A673 (cell line): ENCODE measurements around the gene AQP6. TPM values are rescaled to one million over a fixed set of nuclear protein-coding genes. Genes with fewer than 3 reads are reported as not detected.

Source experiments
- BruUV-seq: library from RNA; stranded (reverse); fragments of 400-500 nt; replicated peaks from 2 replicates; lab custom pipeline; 2021; lab: Mats Ljungman, UMichigan
- CTCF ChIA-PET: fragments of 300-600 bp; sonication (Branson Sonifier 250); formaldehyde crosslinking; loops from one replicate; lab custom pipeline; 2022; ENCODE audit warnings: antibody characterized with exemption; lab: Charles Lee
- POLR2A ChIA-PET: fragments of 300-600 bp; sonication (Branson Sonifier 250); formaldehyde crosslinking; loops from one replicate; lab custom pipeline; 2022; ENCODE audit warnings: antibody characterized with exemption; ENCODE audit not compliant: low non-redundant PET; lab: Charles Lee
- DNase-seq: peaks from one replicate; pipeline ENCODE4 v3.0.0-alpha.2; 2015; ENCODE audit warnings: low spot score
- H3K27ac ChIP-seq: fragments of 200-600 bp; sonication (generic); 2 replicates; pipeline ENCODE4 v1.5.1; 2016; ENCODE audit warnings: mixed run types, low read depth, mild to moderate bottlenecking, mixed read lengths, antibody characterized with exemption, low read length; ENCODE audit not compliant: poor library complexity, severe bottlenecking
- H3K27me3 ChIP-seq: fragments of 200-600 bp; sonication (generic); replicated peaks from 2 replicates; pipeline ENCODE4 v1.6.1; 2017; ENCODE audit warnings: mixed run types, low read depth, mild to moderate bottlenecking, mixed read lengths, antibody characterized with exemption, low read length; ENCODE audit not compliant: insufficient read depth, poor library complexity
- H3K36me3 ChIP-seq: fragments of 200-600 bp; sonication (generic); 2 replicates; pipeline ENCODE4 v1.6.1; 2016; ENCODE audit warnings: mixed run types, mild to moderate bottlenecking, mixed read lengths, antibody characterized with exemption, low read length; ENCODE audit not compliant: insufficient read depth, poor library complexity, severe bottlenecking
- H3K4me1 ChIP-seq: fragments of 200-600 bp; sonication (generic); 2 replicates; pipeline ENCODE4 v1.6.1; 2017; ENCODE audit warnings: mixed run types, mild to moderate bottlenecking, mixed read lengths, antibody characterized with exemption, low read length; ENCODE audit not compliant: insufficient read depth, poor library complexity, severe bottlenecking
- H3K4me3 ChIP-seq: fragments of 200-600 bp; sonication (generic); 2 replicates; pipeline ENCODE4 v1.5.1; 2016; ENCODE audit warnings: low read depth, mixed run types, mild to moderate bottlenecking, mixed read lengths, low read length; ENCODE audit not compliant: poor library complexity, severe bottlenecking
- H3K9me3 ChIP-seq: fragments of 200-600 bp; sonication (generic); 2 replicates; pipeline ENCODE4 v1.6.1; 2016; ENCODE audit warnings: mixed run types, low read depth, mild to moderate bottlenecking, mixed read lengths, antibody characterized with exemption, low read length; ENCODE audit not compliant: poor library complexity, severe bottlenecking
- EZH2 ChIP-seq: fragments of 200-600 bp; sonication (generic); IDR thresholded peaks from 2 replicates; pipeline ENCODE4 v1.6.1; 2017; ENCODE audit warnings: borderline replicate concordance, low read depth, mild to moderate bottlenecking, mixed read lengths, antibody characterized with exemption, low read length; ENCODE audit not compliant: poor library complexity, severe bottlenecking
- intact Hi-C: fragments of 100-400 bp; cut with micrococcal nuclease; formaldehyde crosslinking; loops from one replicate; pipeline ENCODE4 v1.10.0; 2022; ENCODE audit not compliant: unreplicated experiment
- total RNA-seq: library from RNA; stranded (reverse); gene quantifications from 2 replicates; pipeline ENCODE4 v1.2.3, GENCODE V29; 2021
- TF ChIP-seq, protein P1 (sequence below): fragments of 300-800, 200-600 bp; sonication (generic); conservative IDR thresholded peaks from 2 replicates; pipeline ENCODE4 v1.5.1; 2017; ENCODE audit warnings: low read depth, mild to moderate bottlenecking, antibody characterized with exemption, low read length, moderate library complexity, mixed read lengths

The AQP6 gene
- total RNA-seq, 1 experiment from 2014 or later = not detected

DNA sequence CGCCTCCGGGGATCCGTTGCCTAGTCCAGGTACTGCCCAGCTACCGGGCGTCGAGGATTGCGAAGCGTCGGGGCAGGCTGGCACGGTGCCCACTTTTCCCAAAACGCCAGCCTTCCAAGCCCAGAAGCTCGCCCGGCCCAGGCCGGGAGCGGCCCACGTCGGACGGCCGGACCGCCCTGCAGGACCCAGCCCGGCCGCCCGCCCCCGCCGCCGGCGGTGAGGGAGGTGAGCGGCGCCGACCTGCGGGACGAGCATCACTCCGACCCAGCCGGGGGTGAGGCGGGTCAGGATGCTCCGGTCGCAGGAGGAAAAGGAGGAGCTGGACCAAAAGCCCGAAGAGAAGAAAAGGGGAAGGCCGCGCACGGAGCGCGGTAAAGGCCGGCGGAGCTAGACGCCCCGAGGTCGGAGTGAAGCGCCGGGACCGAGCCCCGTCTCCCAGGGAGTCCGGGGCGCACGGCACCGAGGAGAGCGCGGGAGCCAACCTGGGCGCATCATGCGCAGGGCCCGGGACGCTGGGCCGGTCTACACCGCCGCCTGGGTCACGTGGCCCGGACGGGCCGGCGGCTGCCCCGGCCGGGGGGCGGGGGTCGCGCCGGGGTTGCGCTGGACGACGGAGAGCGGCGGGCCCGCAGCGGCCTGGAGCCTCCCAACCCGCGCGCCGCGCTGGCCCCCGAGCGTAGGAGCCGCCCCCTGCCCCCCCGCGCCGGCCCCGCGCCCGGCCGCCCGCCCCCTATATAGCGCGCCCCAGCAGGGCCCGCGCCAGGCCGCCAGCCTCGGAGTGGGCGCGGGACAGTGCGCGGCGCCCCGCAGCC, 11.4 kb upstream of the AQP6 start, which contains the start of gene AQP5:
AQP5 (plus strand) TSS at position 762 of the 812 bp plus-strand sequence. CDS start 146 bp downstream, outside the sequence.
- Histone ChIP-seq H3K4me3 (peak within 1 kb of the TSS; percentile 15), H3K4me1 (no peaks in the 10 kb centered on the region), H3K9me3 (no peaks in the 10 kb centered on the region), H3K27ac (no peak within 1 kb of the TSS), H3K27me3 (peaks cover 44% of the 10 kb centered on the region), H3K36me3 (no peaks in the 10 kb centered on the region)
- DNase-seq = no peak
- ChIA-PET POLR2A (no interaction called here), CTCF (interaction anchor here (0.6 kb wide), 1 partner anchor 149 kb away, joined by 3 read pairs; no protein-coding TSS in a partner anchor)
- TF ChIP-seq, protein P1, sequence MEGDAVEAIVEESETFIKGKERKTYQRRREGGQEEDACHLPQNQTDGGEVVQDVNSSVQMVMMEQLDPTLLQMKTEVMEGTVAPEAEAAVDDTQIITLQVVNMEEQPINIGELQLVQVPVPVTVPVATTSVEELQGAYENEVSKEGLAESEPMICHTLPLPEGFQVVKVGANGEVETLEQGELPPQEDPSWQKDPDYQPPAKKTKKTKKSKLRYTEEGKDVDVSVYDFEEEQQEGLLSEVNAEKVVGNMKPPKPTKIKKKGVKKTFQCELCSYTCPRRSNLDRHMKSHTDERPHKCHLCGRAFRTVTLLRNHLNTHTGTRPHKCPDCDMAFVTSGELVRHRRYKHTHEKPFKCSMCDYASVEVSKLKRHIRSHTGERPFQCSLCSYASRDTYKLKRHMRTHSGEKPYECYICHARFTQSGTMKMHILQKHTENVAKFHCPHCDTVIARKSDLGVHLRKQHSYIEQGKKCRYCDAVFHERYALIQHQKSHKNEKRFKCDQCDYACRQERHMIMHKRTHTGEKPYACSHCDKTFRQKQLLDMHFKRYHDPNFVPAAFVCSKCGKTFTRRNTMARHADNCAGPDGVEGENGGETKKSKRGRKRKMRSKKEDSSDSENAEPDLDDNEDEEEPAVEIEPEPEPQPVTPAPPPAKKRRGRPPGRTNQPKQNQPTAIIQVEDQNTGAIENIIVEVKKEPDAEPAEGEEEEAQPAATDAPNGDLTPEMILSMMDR = no peak
- TF ChIP-seq EZH2 = peak; percentile 85
- BruUV-seq = no TSS peak
- intact Hi-C loops = no loop called here

GRCh38 chr12:49961993-49962764, 10.6 kb upstream of the AQP6 start:
- no peak for DNase-seq
- ChIA-PET CTCF (no interaction called here), POLR2A (no interaction called here)
- intact Hi-C loops = no loop called here
- Histone ChIP-seq H3K27me3 (peaks cover 44% of the 10 kb centered on the region), H3K27ac (no peak overlapping the region), H3K9me3 (no peaks in the 10 kb centered on the region), H3K4me3 (no peak overlapping the region), H3K36me3 (no peaks in the 10 kb centered on the region), H3K4me1 (no peaks in the 10 kb centered on the region)
- TF ChIP-seq, protein P1 = no peak
- TF ChIP-seq EZH2 = no peak
- no TSS peak for BruUV-seq

DNA sequence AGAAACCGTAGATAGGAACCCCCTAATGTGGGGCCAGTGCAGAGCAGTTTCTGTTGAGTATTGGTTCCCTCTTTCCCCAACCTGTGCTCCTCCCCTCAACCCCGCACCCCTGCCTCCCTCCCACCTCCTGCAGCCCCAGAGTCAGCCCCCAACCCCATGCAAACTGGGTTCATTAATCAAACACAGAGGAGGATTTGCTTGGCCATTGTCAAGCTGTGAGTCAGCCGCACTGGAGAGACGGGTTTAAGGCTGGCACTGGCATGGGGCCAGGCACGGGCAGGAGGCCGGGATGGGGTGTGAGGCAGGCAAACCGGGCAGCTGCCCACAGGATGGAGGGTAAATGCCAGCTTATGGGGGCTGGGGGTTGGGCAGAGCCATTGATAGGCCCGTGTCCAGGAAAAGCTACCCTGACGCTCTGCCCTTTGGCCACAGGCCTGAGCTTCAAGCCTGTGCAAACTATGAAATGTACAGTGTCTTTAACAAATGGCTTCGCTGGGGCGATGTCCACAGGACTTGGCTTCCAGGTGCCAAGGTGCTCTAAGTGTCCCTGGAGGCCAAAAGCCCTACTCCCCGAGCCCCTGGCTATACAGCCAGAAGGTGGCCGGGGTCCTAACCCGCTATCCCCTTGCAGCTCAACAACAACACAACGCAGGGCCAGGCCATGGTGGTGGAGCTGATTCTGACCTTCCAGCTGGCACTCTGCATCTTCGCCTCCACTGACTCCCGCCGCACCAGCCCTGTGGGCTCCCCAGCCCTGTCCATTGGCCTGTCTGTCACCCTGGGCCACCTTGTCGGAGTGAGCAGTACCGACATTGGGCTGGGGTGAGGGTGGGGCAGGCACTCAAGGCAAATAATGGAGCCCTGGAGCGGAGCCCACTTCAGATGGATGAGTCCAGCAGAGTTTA, 9.6 kb upstream of the AQP6 start:
- Histone ChIP-seq H3K4me3 (no peak overlapping the region), H3K27ac (no peak overlapping the region), H3K27me3 (peaks cover 39% of the 10 kb centered on the region), H3K4me1 (no peaks in the 10 kb centered on the region), H3K36me3 (no peaks in the 10 kb centered on the region), H3K9me3 (no peaks in the 10 kb centered on the region)
- TF ChIP-seq, protein P1 = no peak
- no peak for TF ChIP-seq EZH2
- CTCF ChIA-PET = interaction anchor here (0.7 kb wide), 1 partner anchor 57 kb away, joined by 9 read pairs; no protein-coding TSS in a partner anchor
- intact Hi-C loops = no loop called here
- BruUV-seq = no TSS peak
- DNase-seq = peak; percentile 57
- POLR2A ChIA-PET = no interaction called here
